Activated T-cell treated with anti-CD3 and anti-CD28 coated beads for 1 hour (primary cell): ENCODE data around the gene SFTA2.
"Not testable (repeated sequence)": the region's sequence is repeated elsewhere in the genome, so short reads cannot be mapped to it uniquely, and the experiment has no call there.

ENCODE experiments used
- DNase-seq: peaks from one replicate; pipeline ENCODE4 v3.0.0-alpha.2; 2020; ENCODE audit warnings: low read depth

The SFTA2 gene

DNA sequence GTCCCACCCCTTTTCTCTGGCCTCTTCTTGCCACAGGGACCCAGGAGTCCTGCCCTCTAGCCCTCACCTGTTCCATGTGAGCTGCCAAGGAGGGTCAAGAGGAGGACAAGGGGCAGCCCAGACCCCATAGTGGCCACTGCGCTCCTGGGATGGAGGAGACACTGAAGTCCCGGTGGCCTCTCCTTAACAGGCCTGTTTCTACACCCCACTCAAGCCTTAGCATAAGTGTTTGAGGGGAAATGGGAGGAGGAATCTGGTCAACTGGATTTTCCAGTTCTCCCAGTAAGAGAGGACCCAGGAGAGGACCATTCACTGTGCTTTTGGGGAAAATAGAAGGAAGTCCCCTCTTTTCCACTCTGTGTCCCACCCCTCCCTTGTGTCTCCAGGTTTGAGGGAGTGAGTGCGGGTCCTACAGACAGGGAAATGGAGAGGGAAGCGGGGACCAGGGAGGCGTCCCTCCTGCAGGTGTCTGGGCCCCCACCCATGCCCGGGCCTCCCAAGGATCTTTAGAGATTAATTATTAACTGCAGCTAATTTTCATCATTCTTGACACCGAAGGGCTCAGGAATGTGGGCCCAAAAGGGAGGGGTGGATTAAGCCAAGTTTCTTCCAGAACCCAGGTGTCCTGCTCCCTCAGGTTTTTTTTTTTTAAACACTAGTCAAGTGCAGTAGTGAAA, at the start of gene SFTA2:
TSS of gene SFTA2 (minus strand) at position 202 of the 677 bp plus-strand sequence. CDS start at position 128, 74 bp downstream.
- no peak for DNase-seq

- no peak for DNase-seq
Observed at GRCh38 chr6:30979690-30980089, 47.7 kb upstream of the SFTA2 start.

DNA sequence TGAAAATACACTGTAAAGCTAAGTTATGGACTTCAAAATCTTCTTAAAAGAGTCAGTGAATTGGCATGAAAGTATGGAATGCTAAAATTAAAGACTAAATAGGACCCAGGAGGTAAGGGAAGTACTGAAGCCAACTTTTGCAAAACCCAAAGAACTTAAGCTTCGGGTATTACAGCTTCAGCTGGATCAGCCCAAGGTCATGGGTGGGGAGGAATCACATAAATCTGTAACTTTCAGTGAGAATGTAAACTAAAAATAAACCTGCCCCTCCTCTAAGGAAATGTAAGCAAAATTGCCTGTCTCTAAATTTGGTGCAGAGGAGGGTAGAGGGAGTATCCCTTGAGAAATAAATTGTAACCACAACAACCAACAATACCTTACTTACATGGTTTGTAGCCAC, 47.2 kb upstream of the SFTA2 start:
- no peak for DNase-seq

- no peak for DNase-seq
Observed at GRCh38 chr6:30974490-30975252, 42.7 kb upstream of the SFTA2 start.

DNA sequence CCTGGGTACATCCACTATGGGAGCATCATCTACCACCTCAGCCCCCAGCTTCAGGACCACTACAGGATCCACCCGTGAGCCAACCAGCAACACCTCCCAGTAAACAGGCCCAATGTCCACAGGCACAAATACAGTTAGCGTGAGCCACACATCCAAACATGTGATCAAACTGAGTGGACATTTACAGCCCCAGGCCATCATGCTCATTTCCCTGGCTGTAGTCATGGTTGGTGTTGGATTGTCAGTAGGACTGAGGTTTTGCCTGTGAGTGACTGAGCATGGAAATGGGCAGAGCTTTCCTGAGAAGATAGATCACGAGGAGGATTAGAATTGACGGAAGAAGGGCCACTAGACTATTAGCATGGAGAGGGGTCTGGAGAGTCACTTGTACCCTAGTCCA, 40.8 kb upstream of the SFTA2 start:
- DNase-seq = no peak

- no peak for DNase-seq
Observed at GRCh38 chr6:30970946-30971345, 39.0 kb upstream of the SFTA2 start.

- not testable (repeated sequence) for DNase-seq
Observed at GRCh38 chr6:30969171-30969570, 37.2 kb upstream of the SFTA2 start.

GRCh38 chr6:30966154-30966553, 34.2 kb upstream of the SFTA2 start:
- DNase-seq = no peak

DNA sequence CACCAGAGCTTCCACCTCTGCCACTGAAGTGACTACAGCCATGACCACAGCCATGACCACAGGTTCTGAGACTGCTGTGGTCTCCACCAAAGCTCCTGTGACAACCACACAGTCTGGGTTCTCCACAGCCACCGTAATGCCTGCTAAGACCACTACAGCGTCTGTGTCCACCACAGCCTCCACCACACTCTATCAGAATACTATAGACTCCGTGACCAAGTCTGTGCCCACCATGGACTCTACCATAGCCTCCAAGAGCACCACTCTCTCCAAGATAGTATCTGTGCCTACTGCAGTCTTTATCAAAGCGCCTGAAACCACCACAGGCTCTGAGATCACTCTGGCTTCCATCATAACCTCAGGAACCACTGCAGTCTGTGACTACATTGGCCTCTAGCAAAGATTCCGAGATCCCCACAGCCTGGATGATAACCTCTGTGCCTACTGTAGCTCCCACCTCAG, 33.2 kb upstream of the SFTA2 start:
- DNase-seq = no peak

- no peak for DNase-seq
Observed at GRCh38 chr6:30964075-30964474, 32.1 kb upstream of the SFTA2 start.

DNA sequence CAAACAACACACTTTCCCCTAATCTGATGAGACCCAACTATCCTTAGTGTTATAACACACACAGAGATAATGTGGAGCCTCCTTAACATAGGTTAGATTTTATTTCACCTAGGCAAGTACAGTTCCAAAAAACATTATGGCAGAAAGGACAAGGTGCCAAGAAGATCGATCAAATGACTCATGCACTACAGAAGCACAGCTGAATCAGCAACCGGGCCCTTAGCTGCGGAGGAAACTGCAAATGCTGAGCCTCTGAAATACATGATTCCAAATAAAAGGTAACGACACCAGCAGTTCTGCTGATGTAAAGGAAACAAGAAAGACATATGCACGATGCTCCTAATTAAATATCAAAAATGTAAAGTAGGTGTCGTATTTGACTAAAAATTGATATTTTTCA, 31.7 kb upstream of the SFTA2 start:
- no peak for DNase-seq

GRCh38 chr6:30962716-30963115, 30.7 kb upstream of the SFTA2 start:
- DNase-seq = no peak

DNA sequence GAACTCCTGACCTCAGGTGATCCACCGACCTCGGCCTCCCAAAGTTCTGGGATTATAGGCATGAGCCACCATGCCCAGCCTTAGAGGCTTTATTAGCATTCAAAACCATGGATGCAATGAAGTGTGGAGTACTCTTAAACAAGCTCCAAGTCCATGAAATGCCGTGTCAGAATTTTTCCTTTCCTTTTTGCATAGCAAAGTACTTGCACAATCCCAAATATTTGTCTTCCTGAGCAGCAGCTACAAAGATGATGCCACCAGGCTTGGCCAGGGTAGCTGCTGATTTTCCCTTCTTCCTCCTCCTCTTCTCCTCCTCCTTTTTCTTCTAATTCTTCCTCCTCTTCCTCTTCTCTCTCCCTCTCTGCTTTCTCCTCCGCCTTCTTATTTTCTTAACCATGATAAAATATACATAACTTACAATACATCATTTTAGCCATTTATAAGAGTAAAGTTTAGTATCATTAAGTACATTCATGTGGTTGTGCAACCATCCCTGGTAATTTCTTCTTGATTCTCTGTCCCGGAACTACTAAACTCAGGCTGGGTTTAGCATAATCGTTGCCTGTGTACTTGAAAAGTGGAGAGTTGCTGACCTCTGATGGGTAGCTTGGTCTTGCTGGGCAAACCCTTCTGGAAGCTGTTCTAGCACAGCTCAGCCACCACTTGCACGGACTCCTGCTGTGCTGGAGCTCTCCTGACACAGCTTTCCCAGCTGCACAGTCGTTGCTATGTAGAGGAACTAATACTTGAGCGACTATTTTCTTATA, 29.1 kb upstream of the SFTA2 start:
- no peak for DNase-seq

GRCh38 chr6:30957716-30958115, 25.7 kb upstream of the SFTA2 start:
- no peak for DNase-seq

DNA sequence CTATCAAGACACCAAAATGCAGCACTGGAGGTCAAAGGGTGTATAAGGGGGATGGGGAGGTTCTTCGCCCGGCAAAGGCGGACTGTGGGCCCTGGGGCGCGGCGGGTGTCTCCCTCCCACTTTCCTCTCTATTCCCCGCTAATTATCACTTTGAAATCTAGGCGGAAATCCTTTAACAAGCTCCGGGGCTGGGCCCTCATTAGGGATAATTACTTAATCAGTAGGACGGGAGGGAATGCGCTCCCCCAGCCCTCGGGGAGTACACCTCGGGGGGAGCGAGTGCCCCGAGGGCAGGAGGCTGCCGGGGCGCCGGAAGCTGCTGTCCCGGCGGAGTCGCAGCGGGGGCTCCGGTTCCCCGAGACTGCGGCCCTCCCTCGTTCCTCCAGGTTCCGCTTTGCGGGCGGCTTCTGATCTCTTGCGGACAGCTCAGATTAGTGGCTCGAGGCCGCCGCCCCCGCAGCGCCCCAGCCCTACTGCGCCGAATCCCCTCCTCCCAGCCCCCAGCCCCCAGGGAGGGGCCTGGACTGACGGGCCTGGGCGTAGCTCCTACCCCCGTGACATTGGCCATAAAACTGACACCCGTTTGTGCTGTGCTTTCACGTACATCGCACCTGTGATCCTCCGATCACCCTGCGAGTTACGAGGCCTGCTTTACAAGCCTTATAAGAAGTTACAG, 23.5 kb upstream of the SFTA2 start:
- DNase-seq = peak; percentile 64

DNA sequence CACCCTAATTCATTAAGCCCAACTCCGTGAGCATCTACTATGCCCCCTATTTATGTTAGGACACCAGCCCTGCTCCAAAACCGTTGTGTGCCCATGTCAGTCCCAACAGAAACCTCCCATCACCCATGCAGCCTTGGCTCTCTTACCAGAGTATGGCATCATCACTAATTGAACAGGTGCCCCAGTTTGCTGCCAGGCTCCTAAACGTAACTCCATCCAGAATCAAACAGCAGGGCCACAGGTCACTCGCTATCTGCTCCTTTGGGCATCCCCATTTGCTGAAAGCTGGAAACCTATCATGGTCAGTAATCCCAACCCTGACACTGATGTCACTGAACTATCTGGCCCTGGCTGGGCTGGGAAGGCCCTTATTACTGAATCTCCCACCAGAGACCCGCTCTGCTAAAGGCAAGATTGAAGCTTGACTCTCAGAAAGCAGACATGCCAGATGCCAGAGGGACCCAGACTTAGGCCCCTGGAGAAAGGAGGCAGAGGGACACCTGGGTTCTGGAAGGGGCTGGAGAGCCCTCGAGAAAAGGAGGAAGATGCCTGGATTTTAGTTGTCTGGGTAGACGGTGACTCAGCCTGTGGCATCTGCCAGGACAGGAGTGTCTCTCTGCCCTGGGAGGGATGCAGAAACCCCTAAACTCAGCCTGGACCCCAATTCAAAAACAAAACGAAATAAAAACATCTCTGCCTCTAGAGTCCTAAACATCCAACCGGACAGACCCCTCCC, 22.8 kb upstream of the SFTA2 start:
- no peak for DNase-seq

GRCh38 chr6:30951907-30952469, 20.0 kb upstream of the SFTA2 start:
- DNase-seq = no peak

- no peak for DNase-seq
Observed at GRCh38 chr6:30948811-30949210, 16.8 kb upstream of the SFTA2 start.

GRCh38 chr6:30947231-30947630, 15.3 kb upstream of the SFTA2 start:
- DNase-seq = no peak

DNA sequence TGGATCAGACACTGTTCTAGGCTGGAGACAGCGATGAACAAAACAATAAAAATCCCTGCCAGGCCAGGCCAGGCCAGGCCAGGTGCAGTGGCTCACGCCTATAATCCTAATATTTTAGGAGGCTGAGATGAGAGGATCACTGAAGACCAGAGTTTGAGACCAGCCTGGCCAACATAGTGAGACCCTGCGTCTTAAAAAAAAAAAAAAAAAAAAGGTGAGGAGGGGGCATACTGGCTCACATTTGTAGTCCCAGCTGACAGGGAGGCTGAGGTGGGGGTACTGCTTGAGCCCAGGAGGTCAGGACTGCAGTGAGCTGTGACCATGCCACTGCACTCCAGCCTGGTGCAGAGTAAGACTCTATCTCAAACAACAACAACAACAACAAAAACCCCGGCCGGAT, 13.3 kb upstream of the SFTA2 start:
- no peak for DNase-seq

DNA sequence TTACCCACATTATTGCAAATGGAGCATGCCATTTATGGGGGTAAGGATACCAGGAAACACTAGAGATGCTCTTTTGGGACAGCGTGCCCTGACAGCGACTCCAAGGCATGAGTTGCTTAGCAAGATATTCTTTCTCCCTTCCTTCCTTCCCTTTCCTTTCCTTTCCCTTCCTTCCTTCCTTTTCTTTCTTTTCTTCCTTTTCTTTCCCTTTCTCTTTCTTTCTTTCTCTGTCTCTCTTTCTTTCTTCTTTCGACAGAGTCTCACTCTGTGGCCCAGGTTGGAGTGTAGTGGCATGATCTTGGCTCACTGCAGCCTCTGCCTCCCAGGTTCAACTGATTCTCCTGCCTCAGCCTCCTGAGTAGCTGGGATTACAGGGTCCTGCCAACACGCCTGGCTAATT, 12.1 kb upstream of the SFTA2 start:
- no peak for DNase-seq
